Pulmonary artery endothelial cell (primary cell): Measurements from ENCODE around the gene PDE4B. TPM values are rescaled to one million over a fixed set of nuclear protein-coding genes. Genes with fewer than 3 reads are reported as not detected.
A peak's percentile ranks its signal among the peaks of the same experiment; 100 is the strongest.

Experiments
- DNase-seq: peaks from one replicate; pipeline ENCODE4 v3.0.0-alpha.2; 2011; ENCODE audit warnings: low read depth, low spot score
- total RNA-seq: library from RNA; depleted of rRNA; stranded (reverse); fragments of >200 nt; gene quantifications from 2 replicates; pipeline ENCODE4 v1.2.3, GENCODE V29; 2014

The PDE4B gene
- total RNA-seq, 1 donor from 2014 or later = 53.2 TPM

DNA sequence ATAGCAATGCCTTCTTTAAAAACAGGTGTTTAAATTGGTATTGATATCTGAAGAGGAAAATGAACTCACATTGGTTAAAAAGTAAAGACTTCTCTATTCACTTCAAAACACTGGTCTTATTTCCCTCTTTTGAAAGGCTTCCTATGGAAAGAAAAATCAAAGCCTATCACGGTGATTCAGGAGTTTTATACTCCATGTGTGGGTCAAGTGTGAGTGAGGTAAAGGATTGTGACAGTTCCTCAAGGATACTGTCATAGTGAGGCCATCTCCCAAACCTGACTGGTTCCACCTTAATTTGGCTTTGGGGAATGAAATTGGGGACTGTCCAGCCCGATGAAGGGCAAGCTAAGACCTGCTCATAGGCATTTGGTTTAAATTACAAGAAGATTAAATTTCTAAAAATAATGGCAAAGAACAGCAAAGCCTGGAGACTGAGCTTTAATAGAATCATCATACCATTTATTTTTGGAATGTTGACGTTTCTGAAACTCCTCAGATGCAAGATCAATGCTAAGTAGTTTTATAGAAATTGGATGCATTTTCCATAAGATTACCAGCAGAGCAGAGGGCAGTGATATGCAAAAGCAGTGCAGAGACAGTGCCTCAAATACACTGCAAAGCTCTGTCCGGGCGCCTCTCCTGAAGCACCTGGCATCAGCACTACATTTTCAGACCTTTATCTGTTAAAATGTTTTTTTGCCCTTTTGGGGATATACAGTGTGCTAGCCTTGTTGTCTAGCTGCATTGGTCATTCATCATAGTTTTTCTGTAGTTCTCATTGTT, 439.2 kb downstream of the PDE4B start:
- no peak for DNase-seq

DNA sequence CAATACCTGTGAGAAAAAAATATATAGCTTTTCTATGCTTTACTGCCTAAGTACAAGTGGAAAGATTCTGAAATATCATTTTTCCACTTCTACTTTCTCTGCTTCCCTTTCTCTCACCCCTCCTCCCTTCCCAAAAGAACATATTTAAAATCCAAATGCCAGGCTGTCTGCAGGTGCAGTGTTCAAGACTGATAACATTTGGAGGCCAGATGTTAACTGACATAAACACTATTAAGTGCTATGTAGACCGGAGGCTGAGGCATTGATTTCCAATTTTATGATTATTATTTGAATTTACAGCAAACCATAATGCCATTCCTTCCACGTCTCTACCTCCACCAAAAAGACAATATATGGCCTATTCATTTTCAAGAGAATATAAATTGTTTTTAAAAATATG, 444.3 kb downstream of the PDE4B start:
- no peak for DNase-seq

DNA sequence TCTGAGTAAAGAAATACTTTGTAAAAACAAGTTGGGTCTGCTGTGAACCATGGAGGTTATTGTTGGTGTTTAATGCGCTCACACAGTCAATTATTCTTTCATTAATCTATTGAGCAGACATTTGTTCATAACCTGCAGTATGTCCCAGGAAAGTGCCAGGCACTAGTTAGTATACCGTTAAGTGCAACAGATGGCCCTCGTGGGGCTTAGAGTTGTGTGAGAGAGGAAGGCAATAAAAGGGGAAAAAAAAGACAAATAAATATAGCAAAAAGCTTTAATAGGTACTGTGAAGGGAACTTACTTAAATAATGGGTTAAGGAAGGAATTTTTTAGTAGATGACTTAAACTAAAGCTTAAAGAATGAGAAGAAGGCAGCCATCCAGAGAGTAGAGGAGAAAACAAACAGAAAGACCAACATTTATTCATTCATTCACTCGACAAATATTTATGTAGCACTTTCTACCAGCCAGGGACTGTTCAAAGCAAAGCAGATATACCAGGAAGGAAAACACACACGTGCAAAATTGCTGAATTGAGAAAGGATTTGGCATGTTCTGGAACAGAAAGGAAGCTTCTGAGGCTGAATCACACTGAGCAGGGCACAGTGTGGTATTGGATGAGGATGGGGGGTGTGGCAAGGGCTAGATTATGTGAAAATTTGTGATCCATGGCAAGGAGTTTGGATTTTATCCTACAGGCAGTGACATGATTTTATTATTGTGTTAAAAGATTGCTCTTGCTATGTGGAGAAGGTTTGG, 445.2 kb downstream of the PDE4B start:
- no peak for DNase-seq

DNA sequence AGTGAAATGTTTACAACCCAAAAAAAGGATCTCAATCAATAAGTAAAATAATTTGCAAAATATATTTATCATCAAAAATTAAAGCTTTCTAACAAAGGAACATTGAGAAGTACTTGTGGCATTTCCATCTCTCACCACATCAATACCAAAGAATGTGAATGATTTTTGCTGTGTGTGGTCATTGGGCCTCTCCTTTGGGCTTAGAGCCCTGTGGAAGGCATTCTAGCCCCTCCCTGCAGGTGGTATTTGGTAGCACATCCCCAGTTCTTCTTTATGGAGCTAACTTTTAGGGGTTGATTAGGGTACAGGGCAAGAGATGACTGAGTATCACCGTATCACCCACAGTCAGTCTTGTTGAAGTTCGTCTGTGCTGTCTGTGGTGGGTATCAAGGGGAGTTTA, 447.1 kb downstream of the PDE4B start:
- DNase-seq = no peak

DNA sequence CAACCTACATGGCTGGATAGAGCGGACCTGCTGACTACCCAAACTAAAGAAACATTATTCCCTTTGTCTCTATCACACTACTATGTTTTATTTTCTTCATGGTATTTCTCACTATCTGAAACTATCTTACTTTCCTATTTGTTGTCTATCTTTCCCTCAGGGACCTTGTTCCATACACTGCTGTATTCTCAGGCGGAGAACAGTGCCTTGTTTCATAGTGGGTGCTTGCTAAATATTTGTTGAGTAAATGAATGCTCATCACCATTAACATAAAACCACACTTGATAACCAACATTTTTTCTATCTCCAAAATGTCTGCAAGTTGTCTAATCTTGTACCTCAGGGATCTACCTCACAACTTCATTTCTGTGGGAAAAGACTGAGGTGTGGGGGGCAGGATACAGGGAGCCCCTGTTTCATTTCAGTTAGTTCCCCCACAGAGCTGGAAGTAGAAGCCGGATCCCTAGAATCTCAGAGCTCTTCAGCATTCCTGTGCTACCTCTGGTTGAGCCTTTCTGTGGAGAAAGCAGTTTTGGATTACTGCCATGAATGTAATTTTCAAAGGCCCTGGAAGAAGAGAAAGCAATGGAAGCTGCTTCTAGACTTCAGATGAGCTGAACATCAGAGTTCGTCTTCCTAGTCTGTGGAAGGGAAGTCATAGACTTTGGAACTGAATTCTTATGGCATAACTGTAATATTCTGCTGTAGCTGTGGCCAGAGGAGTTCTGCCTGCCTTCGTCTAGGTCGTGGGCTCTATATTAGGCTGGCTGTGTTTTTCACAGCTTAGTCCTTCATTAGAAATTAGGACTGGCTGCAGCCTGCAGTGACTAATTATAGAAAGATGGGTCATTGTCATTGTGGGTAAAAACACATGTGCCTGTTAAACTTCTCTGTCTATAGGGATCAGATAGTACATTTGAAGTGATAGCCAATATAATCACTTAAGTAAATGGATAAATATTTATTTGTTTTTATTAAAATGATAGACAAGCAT, 448.1 kb downstream of the PDE4B start:
- DNase-seq = no peak

DNA sequence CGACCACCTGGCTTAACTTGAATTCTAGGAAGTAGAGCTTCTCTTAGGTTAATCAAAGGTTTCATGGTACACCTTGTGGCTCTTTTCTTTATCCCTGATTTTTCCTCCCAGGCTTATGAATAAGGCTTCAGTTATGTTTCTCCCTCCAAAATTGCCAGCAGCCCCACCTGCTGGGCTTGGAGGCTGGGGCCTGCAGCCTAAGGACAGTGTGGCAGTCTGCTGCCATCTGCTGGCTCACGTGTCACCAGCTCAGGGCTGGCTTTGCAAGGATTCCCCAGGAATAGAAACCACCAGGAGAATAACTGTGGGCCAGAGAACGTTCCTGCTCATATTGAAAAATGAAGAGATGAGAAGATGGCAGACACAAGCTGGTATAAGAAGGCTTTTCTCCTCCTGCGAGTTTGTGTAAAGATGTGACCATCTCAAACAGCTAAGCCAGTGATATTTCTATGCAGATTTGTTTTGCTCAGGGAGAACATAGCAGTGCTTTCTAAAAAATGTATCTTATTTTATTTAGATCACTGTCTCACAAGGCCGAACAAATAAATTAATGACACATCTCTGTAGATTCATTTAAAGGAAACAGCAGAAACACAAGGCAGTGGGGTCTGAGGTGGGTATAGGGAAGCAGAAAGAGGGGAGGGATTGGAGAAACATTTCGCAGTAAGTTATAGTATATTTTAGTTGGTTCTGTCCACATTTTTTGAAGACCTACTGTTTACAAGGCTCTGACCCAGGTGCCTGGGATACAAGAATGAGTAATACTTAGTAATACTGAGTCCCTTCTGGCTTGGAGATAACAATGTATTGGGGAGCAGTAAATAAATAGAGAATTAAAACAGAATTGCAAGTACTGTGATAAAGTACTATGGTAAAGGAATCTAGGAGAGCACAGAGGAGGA, 450.2 kb downstream of the PDE4B start:
- peak; percentile 62 for DNase-seq

DNA sequence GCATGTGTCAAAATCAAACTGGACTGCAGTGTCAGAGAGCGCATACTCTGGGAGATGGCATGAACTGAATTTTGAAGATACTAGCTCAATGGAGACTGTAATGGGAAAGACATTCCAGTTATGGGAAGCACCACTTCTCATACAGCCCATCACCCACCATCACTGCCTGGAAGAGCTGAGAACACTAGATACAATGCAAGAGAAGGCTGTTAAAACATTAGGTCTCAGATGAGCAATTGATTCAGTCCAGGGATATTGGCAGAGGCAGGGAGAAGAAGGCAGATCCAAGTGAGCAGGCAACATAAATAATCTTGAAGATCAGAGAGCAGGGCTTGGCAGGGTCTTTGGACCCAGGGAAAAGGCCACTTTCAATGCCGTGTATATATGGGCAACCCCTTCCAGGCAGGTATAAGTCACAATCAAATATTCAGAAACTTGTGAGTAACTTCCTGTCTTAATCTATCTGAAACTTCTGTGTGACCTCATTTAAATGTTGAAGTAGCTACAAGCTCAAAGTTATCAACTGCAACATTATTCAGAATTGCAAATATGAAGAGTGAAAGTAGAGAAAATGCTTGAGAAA, 450.9 kb downstream of the PDE4B start:
- DNase-seq = no peak

DNA sequence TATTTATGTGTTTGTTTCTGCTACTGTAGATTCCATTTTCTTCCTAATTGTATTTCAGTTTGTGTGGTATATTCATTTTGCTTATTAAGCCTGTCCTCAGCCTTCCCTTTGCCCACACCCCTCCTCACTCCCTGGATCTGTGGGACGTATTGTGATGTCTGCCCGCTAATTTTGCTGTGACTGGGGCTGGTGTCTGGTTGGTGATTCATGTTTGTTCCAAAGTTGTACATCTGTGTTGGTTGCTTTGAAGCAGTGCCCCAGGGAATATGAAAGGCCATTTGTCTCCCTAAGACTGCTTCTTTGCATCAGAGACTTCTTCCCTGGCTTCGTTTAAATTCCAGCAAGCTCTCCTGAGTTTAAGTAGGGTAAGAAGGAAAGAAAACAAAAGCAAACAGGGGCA, 451.7 kb downstream of the PDE4B start:
- no peak for DNase-seq

DNA sequence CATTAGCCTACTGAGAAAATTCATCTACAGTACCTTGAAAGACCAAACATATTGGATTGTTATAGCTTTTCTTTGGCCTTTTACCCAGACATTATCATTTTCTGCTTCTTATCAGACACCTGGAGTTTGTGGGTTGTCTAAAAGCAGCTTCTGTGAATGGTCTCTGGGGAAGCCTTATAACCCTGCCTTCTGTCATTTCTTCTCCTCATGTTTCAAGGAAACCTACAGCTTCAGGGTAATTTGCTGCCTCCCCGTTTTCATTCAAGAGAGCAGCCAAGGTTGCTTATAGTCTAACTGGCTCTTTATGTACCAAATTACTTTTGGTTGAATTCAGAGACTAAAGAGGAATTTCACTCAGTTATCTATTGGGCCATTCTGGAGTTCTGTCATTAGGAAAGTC, 453.0 kb downstream of the PDE4B start:
- DNase-seq = no peak

DNA sequence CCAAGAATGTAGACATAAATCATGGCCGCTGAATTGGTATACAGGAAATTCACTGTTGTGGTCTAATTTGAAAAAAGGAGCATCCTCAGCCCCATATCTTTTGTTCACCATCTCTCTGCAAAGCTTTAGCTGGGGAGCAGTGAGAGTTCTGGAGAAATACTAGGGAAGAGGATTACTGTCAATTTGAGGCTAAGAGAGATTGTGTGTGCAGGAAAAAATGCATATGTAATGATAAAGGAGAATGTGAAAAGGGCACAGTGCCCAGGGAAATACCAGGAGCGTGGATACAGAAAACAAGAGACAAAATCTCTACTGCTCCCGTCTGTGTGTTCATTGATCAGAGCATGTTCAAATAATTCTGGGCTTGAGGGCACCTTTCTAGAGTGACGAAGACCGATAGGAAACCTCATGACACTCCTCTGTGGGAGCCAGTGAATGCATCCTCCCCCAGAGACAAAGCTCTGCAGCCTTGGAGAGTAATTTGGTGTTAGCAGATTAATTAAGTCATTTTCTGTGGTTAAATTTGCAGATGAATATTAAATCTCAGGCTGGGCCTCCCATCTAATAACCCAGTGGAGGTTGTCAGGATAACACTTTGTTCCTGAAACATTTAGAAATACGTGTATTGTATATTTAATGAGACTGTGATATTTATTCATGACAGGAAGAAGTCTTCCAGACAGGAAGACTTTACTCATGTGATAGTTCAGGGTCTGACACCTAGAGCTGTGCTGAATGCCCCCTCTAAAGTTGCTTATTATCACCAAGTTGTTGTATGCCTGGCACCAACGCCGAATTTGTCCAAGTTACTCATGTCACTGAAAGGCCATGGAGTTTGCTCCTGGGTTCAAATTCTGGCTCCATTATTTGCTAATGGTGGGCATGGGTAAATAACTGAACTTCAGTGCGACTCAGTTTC, 453.9 kb downstream of the PDE4B start:
- no peak for DNase-seq

DNA sequence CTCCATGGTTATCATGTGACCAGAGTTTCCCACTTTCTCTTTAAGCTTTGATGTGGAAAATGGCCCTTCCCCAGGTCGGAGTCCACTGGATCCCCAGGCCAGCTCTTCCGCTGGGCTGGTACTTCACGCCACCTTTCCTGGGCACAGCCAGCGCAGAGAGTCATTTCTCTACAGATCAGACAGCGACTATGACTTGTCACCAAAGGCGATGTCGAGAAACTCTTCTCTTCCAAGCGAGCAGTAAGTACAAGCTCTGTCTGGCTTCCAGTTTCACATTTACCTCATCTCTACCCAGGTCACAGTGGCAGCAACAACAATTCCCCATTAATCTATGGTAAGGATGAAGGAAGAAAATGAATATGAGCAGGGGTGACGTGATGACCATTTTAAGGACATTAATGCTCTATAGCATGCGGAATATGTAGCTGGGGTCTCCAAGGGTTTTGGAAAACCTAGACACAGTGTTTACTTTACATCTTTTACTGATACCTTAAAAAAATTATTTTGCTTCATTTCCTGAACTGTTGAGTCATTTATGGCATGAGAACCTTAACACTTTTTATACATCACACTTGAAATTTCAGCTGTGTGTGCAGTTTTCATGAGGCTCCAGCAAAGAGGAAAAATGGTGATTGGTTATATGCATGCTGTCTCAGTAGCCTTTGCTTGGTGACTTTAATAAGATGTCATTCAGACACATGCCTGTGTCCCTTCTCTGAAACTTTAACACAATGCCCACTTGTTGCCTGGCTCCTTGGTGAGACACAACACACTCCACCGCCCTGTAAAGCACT, 454.9 kb downstream of the PDE4B start:
- DNase-seq = no peak

DNA sequence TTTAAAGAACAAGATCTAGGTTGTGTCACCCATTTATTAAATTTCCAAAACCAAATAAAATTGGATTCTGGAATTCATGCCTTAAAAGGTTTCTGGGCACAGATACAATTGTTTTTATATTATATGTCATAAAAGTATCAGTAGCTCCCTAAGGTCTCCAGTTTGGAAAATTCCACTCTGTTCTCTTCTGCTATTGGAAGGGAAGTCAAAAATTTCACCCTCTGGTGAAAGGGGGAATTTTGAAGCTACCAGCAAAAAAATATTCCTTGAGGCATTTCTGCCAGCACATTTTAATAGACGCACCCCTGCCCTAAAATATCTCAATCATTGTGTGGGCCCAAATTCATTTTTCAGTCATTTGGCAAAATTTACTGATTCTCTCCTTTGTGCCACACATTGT, 455.6 kb downstream of the PDE4B start:
- no peak for DNase-seq

DNA sequence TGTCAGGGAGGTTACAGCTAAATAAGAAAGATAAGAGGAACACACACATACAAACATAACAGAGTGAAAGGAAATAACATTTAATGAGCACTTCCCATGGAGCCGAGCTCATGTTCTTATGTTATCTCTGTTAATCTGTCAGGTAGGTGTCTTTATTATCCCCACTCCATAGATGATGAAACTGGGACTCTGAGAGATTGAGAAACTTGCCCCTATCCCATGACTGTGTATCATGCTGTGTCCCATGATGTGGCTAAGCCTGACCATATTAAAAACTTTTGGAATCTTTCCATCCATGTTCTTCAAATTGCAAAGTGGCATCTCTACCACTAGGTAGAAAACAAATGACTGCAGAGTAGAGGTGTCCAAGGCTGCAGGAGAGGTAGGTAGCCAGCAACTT, 456.1 kb downstream of the PDE4B start:
- DNase-seq = no peak

DNA sequence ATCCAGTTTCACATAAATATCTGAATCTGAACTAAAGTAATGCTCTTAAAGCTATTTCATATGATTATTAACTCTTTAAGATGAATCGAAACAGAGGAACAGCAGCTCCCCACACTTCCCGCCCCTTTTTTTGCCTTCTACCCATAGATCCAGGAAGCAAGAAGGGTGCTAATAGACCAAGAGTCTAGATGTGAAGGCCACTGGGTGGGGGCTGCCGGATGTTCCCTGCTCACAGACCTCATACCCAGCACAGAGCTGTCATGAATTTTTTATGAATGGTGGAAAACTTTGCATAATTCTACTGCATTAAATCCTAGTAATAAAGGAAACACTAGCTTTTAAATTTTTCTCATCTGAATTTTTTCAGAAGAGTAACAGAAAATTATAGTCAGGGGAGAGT, 457.4 kb downstream of the PDE4B start:
- DNase-seq = no peak

DNA sequence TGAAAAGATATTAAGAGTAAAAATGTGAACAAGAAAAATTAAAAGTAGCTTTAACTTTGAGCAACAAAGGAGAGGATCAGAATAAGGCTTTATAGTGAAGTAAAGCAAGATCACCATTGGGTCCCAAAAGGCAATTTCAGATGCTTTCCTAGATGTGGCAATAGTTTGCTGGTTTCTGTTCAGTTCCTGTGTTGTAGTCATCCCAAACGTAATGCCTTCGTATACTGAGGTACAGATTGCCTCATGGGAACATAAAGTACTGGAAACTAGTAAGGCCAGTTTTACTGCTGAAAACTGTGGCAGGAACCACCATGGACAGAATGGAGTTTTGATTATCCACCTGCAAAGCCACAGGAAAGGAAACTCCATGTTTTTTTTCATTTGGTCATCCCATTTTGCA, 457.8 kb downstream of the PDE4B start:
- no peak for DNase-seq

DNA sequence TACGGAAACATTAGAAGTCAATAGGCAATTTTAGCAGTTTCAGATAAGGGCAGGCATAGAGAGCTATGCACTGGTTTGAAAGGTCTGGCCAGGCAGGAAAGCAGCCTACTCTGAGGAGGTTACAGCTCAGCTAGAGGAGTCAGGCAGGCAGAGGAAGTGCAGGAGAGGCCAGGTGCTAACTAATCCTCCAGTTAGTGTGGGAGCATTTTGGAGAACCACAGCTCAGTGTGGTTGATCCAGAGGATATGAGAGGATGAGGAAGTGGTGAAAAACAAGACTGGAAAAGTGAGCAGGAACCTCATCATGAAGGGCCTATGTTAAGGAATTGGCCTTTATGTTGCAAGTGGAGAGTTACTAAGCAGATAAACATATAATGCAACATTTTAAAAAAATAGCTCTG, 458.9 kb downstream of the PDE4B start:
- DNase-seq = no peak

DNA sequence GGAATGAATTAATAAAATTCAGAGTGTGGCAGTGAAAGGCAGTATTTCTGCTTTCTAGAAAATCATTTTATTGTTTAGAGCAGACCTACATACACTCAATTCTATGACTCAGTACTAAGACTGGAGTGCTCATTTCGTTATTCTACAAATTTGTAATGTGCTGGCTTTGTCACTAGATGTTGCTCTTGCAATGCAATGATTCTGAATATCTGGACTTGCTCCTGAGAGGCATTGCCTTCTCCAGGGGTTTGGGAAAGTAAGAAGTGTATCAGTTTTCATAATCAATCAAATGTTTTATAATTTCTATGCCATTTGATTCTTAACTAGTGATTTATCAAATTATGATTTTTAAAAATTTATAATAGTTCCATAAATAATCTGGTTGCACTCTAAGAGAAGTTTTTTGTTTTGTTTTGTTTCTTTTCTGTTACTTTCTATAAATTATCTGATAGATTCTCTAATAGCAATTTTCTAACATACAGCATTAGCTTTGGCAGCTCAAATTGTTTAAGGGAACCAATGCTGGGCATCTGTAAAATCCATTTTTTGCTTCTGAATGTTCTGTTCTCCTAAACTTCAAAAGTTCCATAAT, 460.7 kb downstream of the PDE4B start:
- DNase-seq = peak; percentile 44

DNA sequence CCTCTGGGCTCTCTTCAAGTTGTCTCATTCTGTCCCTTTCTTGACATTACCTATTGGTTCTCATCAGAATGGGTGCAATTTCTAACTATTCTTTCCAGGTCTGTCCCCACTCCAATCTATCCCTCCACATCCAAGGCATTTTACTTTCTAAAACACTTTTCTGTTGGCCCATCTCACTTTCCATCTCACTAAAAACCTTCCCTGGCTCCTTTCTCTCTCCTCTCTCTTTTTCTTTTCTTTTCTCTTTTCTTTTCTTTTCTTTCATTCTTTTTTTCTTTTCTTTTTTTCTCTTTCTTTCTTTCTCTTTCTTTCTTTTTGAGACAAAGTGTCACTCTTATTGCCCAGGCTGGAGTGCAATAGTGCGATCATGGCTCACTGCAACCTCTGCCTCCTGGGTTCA, 462.1 kb downstream of the PDE4B start:
- no peak for DNase-seq
